GM19397 (cell line): ENCODE data around the gene IBA57.

ENCODE experiments used
- ATAC-seq: cut with Tn5 transposase; IDR thresholded peaks from one replicate; pipeline ENCODE4 v1.9.1; 2021; ENCODE audit warnings: mild to moderate bottlenecking, moderate library complexity; ENCODE audit not compliant: unreplicated experiment

The IBA57 gene

GRCh38 chr1:228165372-228166169 is at the start of gene IBA57:
Gene IBA57 (plus strand): TSS chr1:228165804. CDS start chr1:228165817, 13 bp downstream.
- peak; percentile 81 for ATAC-seq

- no peak for ATAC-seq
Measured at GRCh38 chr1:228117335-228117734, 48.3 kb upstream of the IBA57 start.

- ATAC-seq = no peak
Measured at GRCh38 chr1:228118040-228118439, 47.6 kb upstream of the IBA57 start.

GRCh38 chr1:228120351-228120750 is 45.3 kb upstream of the IBA57 start:
- ATAC-seq = no peak

GRCh38 chr1:228120857-228121489 is 44.6 kb upstream of the IBA57 start:
- ATAC-seq = no peak

- no peak for ATAC-seq
Measured at GRCh38 chr1:228122921-228123441, 42.6 kb upstream of the IBA57 start.

- no peak for ATAC-seq
Measured at GRCh38 chr1:228123505-228123904, 42.1 kb upstream of the IBA57 start.

GRCh38 chr1:228125185-228125584 is 40.4 kb upstream of the IBA57 start:
- no peak for ATAC-seq

GRCh38 chr1:228131766-228132165 is 33.8 kb upstream of the IBA57 start:
- no peak for ATAC-seq

GRCh38 chr1:228134591-228134990 is 31.0 kb upstream of the IBA57 start:
- ATAC-seq = no peak

GRCh38 chr1:228136901-228137300 is 28.7 kb upstream of the IBA57 start:
- no peak for ATAC-seq

- no peak for ATAC-seq
Measured at GRCh38 chr1:228139406-228139930, 26.1 kb upstream of the IBA57 start.

GRCh38 chr1:228139931-228140723 is 25.5 kb upstream of the IBA57 start, which contains the start of gene GUK1:
Gene GUK1 (plus strand): TSS chr1:228140279. CDS start chr1:228140303, 24 bp downstream.
- ATAC-seq = peak; percentile 92

GRCh38 chr1:228140724-228141225 is 24.8 kb upstream of the IBA57 start:
- no peak for ATAC-seq

- ATAC-seq = no peak
Measured at GRCh38 chr1:228141226-228142044, 24.2 kb upstream of the IBA57 start.

GRCh38 chr1:228142155-228142691 is 23.4 kb upstream of the IBA57 start:
- no peak for ATAC-seq

GRCh38 chr1:228142701-228143136 is 22.9 kb upstream of the IBA57 start:
- no peak for ATAC-seq

- ATAC-seq = no peak
Measured at GRCh38 chr1:228143480-228144192, 22.0 kb upstream of the IBA57 start.
